SW480 (cell line): ENCODE results near the gene AMPH.
"Not testable (repeated sequence)": the region's sequence is repeated elsewhere in the genome, so short reads cannot be mapped to it uniquely, and the experiment has no call there.

Experiments used
- DNase-seq: peaks from one replicate; pipeline ENCODE4 v3.0.0-alpha.2; 2016; ENCODE audit warnings: low spot score

Gene AMPH

DNA sequence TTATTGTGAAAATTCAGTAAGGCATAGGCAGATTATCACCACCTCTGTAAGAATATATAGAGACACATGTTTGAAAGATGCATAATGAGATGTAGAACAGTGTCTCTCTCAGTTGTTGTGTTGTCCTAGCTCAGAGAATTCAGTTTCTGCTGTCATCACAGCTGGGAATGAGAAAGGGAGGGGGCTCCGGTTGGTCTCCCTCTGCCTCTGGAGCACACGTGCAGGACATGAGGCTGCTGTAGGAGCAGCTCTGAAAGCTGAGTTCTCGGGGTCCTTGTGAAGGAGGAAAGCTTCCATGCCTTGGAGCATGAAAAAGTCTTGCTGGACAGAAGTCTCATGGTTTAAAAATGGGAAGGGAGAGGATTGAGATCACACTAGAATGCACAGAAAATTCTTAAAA, 280.4 kb downstream of the AMPH start:
- not testable (repeated sequence) for DNase-seq

DNA sequence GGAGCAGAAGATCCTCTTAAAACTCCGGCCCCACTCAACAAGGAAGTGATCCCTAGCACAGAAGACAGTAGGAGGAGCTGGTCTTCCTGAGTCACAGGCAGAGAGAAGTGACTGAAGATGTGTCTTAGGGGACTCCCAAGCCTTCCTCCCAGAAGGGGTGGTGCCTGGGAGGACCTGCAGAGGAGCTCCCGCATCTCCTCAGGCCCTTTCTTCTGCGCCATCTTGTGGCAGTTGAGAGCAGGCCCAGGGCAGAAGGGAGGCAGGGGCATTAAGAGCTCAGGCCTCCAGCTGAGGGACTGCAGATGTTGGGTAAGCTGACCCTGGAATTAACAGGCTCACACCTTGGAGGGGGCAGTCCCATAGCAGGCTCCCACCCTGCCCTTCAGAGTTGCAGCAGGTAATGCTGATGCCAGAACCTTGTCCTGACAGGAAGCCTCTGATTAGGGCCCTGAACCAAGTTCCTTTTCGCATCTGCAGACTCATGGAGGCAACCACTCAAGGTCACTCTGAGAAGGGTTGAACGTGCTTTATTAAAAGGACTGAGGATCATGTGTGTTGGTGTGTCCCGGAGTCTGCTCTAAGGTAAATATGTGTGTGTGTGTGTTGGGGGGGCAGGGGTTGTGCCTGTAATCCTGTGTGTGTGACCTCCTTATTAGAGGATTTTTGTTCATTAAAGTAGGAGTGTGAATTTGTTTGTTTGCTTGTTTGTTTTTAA, 281.1 kb downstream of the AMPH start:
- not testable (repeated sequence) for DNase-seq

DNA sequence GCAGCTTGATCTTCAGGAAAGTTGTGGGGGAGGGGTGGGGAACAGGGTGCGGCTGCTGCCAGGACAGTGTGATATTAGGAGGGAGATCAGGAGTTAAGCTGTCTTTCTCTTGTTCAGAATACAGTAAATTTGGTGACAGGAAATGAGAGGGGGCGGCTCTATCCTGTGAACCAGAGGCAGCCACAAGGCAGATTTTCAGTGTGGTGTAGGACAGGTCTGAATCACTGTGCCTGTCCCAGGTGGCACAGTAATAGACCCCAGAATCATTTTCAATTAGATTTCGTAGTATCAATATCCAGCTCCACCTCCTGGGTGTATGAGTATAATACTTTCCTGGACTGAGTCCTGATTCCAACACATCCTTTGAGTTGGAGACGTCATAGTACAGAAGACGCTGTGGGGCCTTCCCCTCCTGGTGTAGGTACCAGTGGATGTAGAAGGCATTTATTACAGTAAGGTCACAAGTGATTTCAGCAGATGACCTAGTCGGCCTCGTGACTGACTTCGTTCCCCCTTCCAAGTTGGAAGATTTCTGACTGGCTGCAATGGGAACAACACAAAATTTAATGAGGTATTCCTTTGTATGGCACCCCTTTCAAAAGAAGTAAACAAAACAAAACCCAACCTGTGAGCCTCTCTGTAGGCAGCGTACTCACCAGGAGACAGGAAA, 281.9 kb downstream of the AMPH start:
- DNase-seq: not testable (repeated sequence)

DNA sequence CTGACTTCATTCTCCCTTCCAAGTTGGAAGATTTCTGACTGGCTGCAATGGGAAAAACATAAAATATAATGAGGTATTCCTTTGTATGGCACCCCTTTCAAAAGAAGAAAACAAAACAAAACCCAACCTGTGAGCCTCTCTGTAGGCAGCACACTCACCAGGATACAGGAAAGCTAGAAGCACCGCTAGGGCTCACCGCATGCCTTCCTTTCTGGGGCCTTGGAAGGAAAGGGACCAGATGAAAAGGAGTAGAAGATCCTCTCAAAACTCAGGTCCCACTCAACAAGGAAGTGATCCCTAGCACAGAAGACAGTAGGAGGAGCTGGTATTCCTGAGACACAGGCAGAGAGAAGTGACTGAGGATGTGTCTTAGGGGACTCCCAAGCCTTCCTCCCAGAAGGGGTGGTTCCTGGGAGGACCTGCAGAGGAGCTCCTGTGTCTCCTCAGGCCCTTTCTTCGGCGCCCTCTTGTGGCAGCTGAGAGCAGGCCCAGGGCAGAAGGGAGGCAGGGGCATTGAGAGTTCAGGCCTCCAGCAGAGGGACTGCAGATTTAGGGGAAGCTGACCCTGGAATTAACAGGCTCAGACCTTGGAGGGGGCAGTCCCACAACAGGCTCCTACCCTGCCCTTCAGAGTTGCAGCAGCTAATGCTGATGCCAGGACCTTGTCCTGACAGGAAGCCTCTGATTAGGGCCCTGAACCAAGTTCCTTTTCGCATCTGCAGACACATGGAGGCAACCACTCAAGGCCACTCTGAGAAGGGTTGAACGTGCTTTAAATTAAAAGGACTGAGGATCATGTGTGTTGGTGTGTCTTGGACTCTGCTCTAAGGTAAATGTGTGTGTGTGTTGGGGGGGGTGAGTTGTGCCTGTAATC, 285.6 kb downstream of the AMPH start:
- peak; percentile 44 for DNase-seq

DNA sequence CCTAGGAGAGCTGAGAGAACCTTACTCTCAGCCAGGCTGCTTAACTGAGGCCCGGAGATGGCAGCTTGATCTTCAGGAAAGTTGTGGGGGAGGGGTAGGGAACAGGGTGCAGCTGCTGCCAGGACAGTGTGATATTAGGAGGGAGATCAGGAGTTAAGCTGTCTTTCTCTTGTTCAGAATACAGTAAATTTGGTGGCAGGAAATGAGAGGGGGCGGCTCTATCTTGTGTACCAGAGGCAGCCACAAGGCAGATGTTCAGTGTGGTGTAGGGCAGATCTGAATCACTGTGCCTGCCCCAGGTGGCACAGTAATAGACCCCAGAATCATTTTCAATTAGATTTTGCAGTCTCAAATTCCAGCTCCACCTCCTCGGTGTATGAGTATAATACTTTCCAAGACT, 286.4 kb downstream of the AMPH start:
- not testable (repeated sequence) for DNase-seq

DNA sequence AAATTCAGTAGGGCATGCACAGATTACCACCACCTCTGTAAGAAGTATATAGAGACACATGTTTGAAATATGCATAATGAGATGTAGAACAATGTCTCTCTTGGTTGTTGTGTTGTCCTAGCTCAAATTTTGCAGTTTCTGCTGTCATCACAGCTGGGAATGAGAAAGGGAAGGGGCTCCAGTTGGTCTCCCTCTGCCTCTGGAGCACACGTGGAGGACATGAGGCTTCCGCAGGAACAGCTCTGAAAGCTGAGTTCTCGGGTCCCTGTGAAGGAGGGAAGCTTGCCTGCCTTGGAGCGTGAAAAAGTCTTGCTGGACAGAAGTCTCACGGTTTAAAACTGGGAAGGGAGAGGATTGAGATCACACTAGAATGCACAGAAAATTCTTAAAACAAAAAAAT, 289.0 kb downstream of the AMPH start:
- DNase-seq: not testable (repeated sequence)

DNA sequence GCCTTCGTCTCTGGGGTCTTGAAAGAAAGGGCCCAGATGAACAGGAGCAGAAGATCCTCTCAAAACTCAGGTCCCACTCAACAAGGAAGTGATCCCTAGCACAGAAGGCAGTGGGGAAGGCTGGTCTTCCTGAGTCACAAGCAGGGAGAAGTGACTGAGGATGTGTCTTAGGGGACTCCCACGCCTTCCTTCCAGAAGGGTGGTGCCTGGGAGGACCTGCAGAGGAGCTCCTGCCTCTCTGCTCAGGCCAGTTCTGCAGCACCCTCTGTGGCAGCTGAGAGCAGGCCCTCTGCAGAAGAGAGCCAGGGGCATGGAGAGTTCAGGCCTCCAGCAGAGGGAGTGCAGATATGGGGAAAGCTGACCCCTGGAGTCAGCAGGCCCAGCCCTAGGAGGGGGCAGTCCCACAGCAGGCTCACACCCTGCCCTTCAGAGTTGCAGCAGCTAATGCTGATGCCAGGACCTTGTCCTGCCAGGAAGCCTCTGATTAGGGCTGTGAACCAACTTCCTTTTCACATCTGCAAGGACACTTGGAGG, 289.9 kb downstream of the AMPH start:
- DNase-seq: not testable (repeated sequence)

DNA sequence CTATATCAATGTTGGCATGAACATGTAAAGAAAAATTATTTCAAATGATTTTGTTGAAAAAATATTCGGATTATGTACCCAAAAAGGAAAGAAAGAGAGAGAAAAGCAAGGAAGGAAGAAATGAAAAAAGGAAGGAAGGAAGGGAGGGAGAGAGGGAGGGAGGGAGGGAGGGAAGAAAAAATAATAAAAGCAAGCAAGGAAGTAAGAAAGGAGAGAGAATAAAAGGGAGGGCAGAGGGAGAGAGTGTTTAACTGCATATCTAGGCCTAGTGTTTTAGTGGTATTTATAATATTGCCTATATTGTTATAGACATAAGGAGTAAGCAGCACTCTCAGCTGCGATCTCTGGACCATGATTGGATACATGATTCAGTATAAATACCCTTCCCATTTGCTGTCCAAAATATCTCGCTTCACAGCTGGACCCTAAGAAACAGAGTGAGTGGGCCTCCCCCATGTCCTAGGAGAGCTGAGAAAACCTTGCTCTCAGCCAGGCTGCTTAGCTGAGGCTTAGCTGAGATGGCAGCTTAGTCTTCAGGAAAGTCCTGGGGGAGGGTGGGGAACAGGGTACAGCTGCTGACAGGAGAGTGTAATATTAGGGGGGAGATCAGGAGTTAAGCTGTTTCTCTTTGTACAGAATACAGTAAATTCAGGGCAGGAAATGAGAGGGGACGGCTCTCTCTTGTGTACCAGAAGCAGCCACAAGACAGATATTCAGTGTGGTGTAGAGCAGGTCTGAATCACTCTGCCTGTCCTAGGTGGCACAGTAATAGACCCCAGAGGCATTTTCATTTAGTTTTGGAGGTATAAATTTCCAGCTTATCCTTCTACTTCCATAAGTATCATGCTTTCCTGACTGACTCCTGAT, 291.0 kb downstream of the AMPH start:
- no peak for DNase-seq

DNA sequence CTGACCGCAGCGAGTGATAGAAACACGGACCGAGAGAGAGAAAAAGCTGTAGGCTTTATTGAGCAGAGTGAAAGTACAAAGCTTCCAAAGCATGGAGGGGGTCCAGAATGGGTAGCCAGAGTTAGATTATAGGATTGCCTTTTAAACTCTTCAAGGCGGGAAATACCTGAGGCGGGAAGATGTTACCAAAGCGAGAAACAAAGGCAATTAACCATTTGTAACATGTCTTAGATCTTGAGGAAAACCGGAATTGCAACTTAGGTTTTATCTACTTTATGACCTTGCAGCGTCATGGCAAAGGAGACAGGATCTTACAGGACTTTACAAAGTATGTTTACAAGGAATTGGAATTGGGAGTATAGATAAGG, 295.0 kb downstream of the AMPH start:
- DNase-seq: not testable (repeated sequence)

DNA sequence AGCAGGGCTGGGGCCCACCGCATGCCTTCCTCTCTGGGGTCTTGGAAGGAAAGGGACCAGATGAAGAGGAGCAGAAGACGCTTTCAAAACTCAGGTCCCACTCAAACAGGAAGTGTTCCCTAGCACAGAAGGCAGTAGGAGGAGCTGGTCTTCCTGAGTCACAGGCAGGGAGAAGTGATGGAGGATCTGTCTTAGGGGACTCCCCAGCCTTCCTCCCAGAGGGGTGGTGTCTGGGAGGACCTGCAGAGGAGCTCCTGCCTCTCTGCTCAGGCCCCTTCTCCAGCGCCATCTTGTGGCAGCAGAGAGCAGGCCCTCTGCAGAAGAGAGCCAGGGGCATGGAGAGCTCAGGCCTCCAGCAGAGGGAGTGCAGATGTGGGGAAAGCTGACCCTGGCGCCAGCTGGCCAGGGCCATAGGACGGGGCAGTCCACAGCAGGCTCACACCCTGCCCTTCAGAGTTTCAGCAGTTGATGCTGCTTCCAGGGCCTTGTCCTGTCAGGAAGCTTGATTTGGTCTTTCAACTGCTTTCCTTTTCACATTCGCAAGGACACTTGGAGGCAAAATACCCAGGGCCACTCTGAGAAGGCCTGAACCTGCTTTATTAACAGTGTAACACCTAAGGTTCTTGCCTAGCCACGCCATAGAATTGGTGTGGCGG, 295.6 kb downstream of the AMPH start:
- DNase-seq: peak; percentile 73

DNA sequence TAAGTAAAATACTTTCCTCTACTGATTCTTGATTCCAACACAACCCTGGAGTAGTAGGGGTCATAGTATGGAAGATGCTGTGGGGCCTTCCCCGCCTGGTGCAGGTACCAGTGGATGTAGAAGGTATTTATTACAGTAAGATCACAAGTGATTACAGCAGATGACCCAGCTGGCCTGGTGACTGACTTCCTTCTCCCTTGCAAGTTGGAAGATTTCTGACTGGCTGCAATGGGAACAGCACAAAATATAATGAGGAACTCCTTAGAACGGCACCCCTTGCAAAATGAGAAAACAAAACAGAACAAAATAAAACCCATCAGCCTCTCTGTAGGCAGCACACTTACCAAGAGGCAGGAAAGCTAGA, 296.1 kb downstream of the AMPH start:
- no peak for DNase-seq

DNA sequence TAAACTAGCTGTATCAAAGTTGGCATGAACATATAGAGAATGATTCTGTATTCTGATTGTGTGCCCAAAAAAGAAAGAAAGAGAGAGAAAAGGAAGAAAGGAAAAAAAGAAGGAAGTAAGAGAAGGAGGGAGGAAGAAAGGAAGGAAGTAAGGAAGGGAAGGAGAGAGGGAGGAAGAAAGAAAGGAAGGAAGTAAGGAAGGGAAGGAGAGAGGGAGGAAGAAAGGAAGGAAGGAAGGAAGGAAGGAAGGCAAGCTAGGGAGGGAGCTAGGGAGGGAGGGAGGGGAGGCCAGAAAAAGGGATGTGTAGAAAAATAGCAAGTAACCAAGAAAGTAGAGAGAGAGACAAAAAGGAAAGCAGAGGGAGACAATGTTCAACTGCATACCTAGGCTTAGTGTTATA, 297.0 kb downstream of the AMPH start:
- no peak for DNase-seq
